SU-DHL-6 (cell line): Measurements from ENCODE around the gene MYOCD.

Experiments
- H2AFZ ChIP-seq: fragments of 200-600 bp; sonication (generic); 2 replicates; pipeline ENCODE4 v1.6.1; 2014; ENCODE audit warnings: low read depth, mild to moderate bottlenecking, moderate library complexity, mixed read lengths, antibody characterized with exemption, low read length; ENCODE audit not compliant: severe bottlenecking
- H3F3A ChIP-seq: fragments of 200-600 bp; shearing (Covaris generic); 2 replicates; pipeline ENCODE4 v1.6.0; 2016; ENCODE audit warnings: antibody characterized with exemption, mild to moderate bottlenecking; ENCODE audit not compliant: insufficient read depth
- H3K27ac ChIP-seq: fragments of 200-600 bp; sonication (generic); 2 replicates; pipeline ENCODE4 v1.5.1; 2016; ENCODE audit warnings: low read depth, mild to moderate bottlenecking, low read length, moderate library complexity, mixed read lengths
- H3K27me3 ChIP-seq: fragments of 200-600 bp; sonication (generic), shearing (Covaris generic); 2 replicates; pipeline ENCODE4 v1.6.0; 2014; ENCODE audit warnings: mild to moderate bottlenecking, low read length
- H3K36me3 ChIP-seq: fragments of 200-600 bp; sonication (generic); 2 replicates; pipeline ENCODE4 v1.6.1; 2014; ENCODE audit warnings: mild to moderate bottlenecking, low read length, mixed read lengths
- H3K4me2 ChIP-seq: fragments of 300-600, 200-600 bp; shearing (Covaris generic), sonication (generic); 2 replicates; pipeline ENCODE4 v1.6.0; 2014; ENCODE audit warnings: low read length, low read depth, mild to moderate bottlenecking; ENCODE audit not compliant: poor library complexity, severe bottlenecking
- H3K4me3 ChIP-seq: fragments of 200-600 bp; sonication (generic); 2 replicates; pipeline ENCODE4 v1.5.1; 2014; ENCODE audit warnings: antibody characterized with exemption, low read length, mild to moderate bottlenecking, mixed read lengths; ENCODE audit not compliant: insufficient read depth, poor library complexity, severe bottlenecking
- H3K79me2 ChIP-seq: fragments of 200-600 bp; sonication (generic); 2 replicates; pipeline ENCODE4 v1.6.1; 2014; ENCODE audit warnings: mild to moderate bottlenecking, low read length, moderate library complexity; ENCODE audit not compliant: insufficient read depth
- H3K9ac ChIP-seq: fragments of 200-600 bp; sonication (generic); 2 replicates; pipeline ENCODE4 v1.7.0; 2014; ENCODE audit warnings: mild to moderate bottlenecking, low read length
- H3K9me2 ChIP-seq: fragments of 200-600 bp; sonication (generic); replicated peaks from 2 replicates; pipeline ENCODE4 v1.6.1; 2014; ENCODE audit warnings: low read length; ENCODE audit not compliant: insufficient read depth
- H3K9me3 ChIP-seq: fragments of 200-600 bp; sonication (generic); 2 replicates; pipeline ENCODE4 v1.6.1; 2014; ENCODE audit warnings: low read length, mixed read lengths; ENCODE audit not compliant: insufficient read depth
- H4K20me1 ChIP-seq: fragments of 200-600 bp; sonication (generic); 2 replicates; pipeline ENCODE4 v1.6.1; 2014; ENCODE audit warnings: low read depth, mild to moderate bottlenecking, antibody characterized with exemption, low read length, moderate library complexity, mixed read lengths
- EZH2phosphoT487 ChIP-seq: fragments of 200-600 bp; sonication (generic), shearing (Covaris generic); conservative IDR thresholded peaks from 2 replicates; pipeline ENCODE4 v1.6.1; 2018; ENCODE audit warnings: mild to moderate bottlenecking, antibody characterized with exemption, low read length, moderate library complexity, mixed read lengths
- TF ChIP-seq, protein P1 (sequence below): fragments of 200-600 bp; sonication (generic); IDR thresholded peaks from one replicate; pipeline ENCODE4 v1.5.1; 2017; ENCODE audit warnings: antibody characterized with exemption, mild to moderate bottlenecking, low read length, moderate library complexity; ENCODE audit not compliant: insufficient read depth, poor library complexity, severe bottlenecking

Gene MYOCD

DNA sequence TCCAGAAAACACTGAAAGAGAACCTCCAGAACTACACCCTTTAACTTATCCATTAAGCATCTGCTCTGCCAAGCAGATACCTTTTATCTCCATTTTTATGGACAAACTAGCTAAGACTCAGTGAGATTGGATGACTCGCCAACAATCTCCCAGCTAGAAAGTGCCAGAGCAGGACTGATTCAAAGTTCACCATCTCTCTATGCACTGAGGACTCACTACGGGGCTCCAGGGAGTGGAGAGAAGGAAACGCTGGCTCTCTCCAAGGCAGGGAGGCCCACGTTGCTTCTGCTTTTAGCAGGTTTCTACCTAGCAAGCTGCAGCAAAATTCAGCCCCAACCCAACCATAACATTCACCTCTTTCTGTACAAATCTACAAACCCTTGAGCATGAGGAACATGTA lies 70.8 kb downstream of the MYOCD start:
- Histone ChIP-seq H3K27me3 (no peaks in the 10 kb centered on the region), H3K79me2 (no peaks in the 10 kb centered on the region), H3K4me2 (no peak overlapping the region), H2AFZ (no peak overlapping the region), H3K9me2 (no peaks in the 10 kb centered on the region), H3F3A (no peaks in the 10 kb centered on the region), H3K9me3 (no peaks in the 10 kb centered on the region), H3K27ac (no peak overlapping the region), H3K9ac (no peak overlapping the region), H3K4me3 (no peak overlapping the region), H3K36me3 (no peaks in the 10 kb centered on the region), H4K20me1 (no peaks in the 10 kb centered on the region)
- TF ChIP-seq, protein P1, sequence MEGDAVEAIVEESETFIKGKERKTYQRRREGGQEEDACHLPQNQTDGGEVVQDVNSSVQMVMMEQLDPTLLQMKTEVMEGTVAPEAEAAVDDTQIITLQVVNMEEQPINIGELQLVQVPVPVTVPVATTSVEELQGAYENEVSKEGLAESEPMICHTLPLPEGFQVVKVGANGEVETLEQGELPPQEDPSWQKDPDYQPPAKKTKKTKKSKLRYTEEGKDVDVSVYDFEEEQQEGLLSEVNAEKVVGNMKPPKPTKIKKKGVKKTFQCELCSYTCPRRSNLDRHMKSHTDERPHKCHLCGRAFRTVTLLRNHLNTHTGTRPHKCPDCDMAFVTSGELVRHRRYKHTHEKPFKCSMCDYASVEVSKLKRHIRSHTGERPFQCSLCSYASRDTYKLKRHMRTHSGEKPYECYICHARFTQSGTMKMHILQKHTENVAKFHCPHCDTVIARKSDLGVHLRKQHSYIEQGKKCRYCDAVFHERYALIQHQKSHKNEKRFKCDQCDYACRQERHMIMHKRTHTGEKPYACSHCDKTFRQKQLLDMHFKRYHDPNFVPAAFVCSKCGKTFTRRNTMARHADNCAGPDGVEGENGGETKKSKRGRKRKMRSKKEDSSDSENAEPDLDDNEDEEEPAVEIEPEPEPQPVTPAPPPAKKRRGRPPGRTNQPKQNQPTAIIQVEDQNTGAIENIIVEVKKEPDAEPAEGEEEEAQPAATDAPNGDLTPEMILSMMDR: no peak
- TF ChIP-seq EZH2phosphoT487: no peak

DNA sequence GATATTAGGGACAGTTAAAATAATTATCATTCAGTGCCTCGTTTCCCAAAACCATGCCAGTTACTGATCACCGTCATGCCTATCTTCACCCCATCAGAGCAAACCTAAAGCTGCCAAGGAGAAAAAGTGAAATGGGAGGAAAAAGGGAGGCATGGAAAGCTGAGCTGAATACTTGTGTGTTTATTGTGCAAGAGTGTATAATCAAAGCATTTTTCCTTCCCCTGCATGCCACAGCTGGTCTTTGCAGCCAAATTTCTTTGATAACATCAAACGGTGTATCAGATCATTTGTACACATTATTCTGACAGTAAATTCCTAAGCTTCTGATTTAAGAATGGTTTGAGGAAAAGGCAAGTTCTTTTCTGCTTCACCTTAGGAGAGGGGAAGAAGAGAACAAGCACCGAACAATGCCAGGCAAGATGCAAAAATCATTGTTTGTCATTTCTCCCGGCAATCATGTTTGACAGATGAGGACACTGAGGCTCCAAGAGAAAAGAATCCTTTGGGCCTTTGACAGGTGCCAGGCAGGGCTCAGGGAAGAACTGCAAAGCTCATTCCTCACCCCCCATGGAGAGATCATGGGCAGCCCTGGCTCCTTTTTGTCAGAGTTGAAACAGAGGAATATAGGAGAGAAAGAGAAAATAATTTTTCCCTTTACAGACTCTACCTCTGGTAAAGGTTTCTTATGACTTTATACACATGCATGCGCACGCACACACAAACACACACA lies 72.2 kb downstream of the MYOCD start:
- H3K4me3 ChIP-seq: no peak overlapping the region
- no peaks in the 10 kb centered on the region for H3K9me3 ChIP-seq
- no peaks in the 10 kb centered on the region for H3K36me3 ChIP-seq
- no peaks in the 10 kb centered on the region for H3K79me2 ChIP-seq
- TF ChIP-seq EZH2phosphoT487: no peak
- TF ChIP-seq, protein P1: no peak
- no peak overlapping the region for H2AFZ ChIP-seq
- H3K4me2 ChIP-seq: no peak overlapping the region
- no peaks in the 10 kb centered on the region for H3F3A ChIP-seq
- H3K9ac ChIP-seq: no peak overlapping the region
- H4K20me1 ChIP-seq: no peaks in the 10 kb centered on the region
- no peak overlapping the region for H3K27ac ChIP-seq
- H3K27me3 ChIP-seq: no peaks in the 10 kb centered on the region
- H3K9me2 ChIP-seq: no peaks in the 10 kb centered on the region

DNA sequence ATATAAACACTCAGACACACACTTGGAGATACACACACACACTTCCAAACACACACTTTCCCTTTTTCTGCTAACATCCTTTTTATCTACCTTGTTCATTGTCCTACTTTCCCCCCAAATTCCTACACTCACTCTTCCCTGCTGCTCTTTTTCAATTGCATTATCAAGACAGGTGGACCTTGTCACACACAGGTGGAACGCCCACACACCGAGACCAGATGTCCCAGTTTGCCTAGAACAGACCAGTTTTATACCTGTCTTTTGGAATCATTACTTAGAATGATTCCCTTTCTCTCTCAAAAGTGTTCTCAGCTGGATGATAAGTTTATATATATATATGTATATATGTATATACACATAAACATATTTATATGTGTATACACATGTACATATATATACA lies 72.9 kb downstream of the MYOCD start:
- Histone ChIP-seq H3K9ac (no peak overlapping the region), H3K27me3 (no peaks in the 10 kb centered on the region), H3K36me3 (no peaks in the 10 kb centered on the region), H3K79me2 (no peaks in the 10 kb centered on the region), H3K9me2 (no peaks in the 10 kb centered on the region), H3K4me3 (no peak overlapping the region), H3K4me2 (no peak overlapping the region), H4K20me1 (no peaks in the 10 kb centered on the region), H2AFZ (no peak overlapping the region), H3K27ac (no peak overlapping the region), H3F3A (no peaks in the 10 kb centered on the region), H3K9me3 (no peaks in the 10 kb centered on the region)
- TF ChIP-seq, protein P1: no peak
- no peak for TF ChIP-seq EZH2phosphoT487
